GM12878 (cell line): ENCODE data around the gene RNF112.

Experiments
- ASH2L ChIP-seq: fragments of 300-600, 200-600 bp; sonication (generic); IDR thresholded peaks from 2 replicates; pipeline ENCODE4 v1.6.1; 2017; ENCODE audit warnings: low read depth, mild to moderate bottlenecking, borderline replicate concordance
- NR2C1 ChIP-seq: fragments of 450-650 bp; IDR thresholded peaks from 2 replicates; pipeline ENCODE4 v1.6.1; 2017; ENCODE audit warnings: antibody characterized with exemption, mild to moderate bottlenecking, moderate library complexity

- TF ChIP-seq ASH2L (no peak), NR2C1 (no peak)
Measured at GRCh38 chr17:19408346-19408710, 2.7 kb upstream of the RNF112 start.
